ENCODE measurements around the gene MTFMT. TPM values are rescaled to one million over a fixed set of nuclear protein-coding genes. Genes with fewer than 3 reads are reported as not detected.

Gene MTFMT
- total RNA-seq, 1 donor from 2014 or later, result 30.3 TPM

DNA sequence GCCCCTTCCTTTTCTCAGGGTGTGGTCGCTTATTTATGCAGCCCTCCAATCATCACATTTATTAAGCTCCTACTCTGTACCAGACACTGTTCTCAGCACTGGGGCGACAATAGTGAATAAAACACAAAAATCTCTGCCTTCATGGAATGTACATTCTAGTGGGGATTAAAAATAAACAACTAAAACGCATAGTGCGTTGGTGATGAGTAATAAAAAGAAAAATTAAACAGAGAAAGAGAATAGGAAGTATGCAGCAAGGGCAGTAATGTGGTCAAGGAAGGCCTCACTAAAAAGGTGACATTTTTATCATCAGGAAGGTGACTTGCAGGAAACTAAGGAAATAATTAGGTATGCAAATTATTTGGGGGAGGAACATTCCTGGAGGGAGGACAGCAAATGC lies 20.8 kb upstream of the MTFMT start:
- no peak for DNase-seq (ENCODE audit: low spot score)
- Histone ChIP-seq H3K27ac (no peak overlapping the region), H3K9me3 (ENCODE audit: low read depth) (no peaks in the 10 kb centered on the region), H3K4me3 (no peak overlapping the region), H3K4me2 (no peak overlapping the region), H2AFZ (replicated peaks) (no peak overlapping the region), H4K20me1 (ENCODE audit: low read depth) (peaks cover 8% of the 10 kb centered on the region), H3F3A (ENCODE audit: low read depth) (peaks cover 2% of the 10 kb centered on the region), H3K4me1 (no peaks in the 10 kb centered on the region), H3K79me2 (ENCODE audit: low read depth) (no peaks in the 10 kb centered on the region), H3K9ac (no peak overlapping the region), H3K27me3 (peaks cover 13% of the 10 kb centered on the region), H3K36me3 (no peaks in the 10 kb centered on the region)
- Mint-ChIP-seq H3K4me3 (peak overlapping the region; percentile 54), H3K9me3 (no peaks in the 10 kb centered on the region), H3K4me1 (peaks cover 23% of the 10 kb centered on the region), H3K36me3 (no peaks in the 10 kb centered on the region), H3K27me3 (ENCODE audit: insufficient read depth, low read depth) (no peaks in the 10 kb centered on the region), H3K27ac (peak overlapping the region; percentile 2)
- TF ChIP-seq EZH2 (IDR thresholded peaks at IDR 0.05) (no peak), EZH2phosphoT487 (IDR thresholded peaks at IDR 0.05) (no peak)
- TF ChIP-seq, protein P1, sequence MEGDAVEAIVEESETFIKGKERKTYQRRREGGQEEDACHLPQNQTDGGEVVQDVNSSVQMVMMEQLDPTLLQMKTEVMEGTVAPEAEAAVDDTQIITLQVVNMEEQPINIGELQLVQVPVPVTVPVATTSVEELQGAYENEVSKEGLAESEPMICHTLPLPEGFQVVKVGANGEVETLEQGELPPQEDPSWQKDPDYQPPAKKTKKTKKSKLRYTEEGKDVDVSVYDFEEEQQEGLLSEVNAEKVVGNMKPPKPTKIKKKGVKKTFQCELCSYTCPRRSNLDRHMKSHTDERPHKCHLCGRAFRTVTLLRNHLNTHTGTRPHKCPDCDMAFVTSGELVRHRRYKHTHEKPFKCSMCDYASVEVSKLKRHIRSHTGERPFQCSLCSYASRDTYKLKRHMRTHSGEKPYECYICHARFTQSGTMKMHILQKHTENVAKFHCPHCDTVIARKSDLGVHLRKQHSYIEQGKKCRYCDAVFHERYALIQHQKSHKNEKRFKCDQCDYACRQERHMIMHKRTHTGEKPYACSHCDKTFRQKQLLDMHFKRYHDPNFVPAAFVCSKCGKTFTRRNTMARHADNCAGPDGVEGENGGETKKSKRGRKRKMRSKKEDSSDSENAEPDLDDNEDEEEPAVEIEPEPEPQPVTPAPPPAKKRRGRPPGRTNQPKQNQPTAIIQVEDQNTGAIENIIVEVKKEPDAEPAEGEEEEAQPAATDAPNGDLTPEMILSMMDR (IDR thresholded peaks at IDR 0.05), result no peak

DNA sequence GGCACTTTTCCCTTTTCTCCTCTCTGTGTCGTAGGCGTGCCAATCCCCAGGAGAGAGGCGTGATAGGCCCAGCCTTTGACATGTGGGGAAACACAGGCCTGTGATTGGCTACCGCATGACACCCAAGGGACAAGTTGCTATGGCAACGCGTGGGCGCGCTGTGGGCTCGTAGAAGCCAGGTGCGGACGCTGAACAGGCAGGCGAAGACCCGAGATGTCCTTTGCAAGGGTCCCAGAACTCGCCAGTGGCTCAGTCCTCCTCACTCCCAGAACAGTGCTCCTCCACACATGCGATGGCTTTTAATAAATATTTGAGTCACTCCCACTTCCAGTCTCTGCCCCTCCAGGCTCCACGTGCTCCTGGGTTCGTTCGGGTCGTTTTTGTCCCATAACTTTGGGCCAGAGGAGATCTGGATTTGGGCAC lies 20.0 kb upstream of the MTFMT start:
- Mint-ChIP-seq H3K27ac (no peak overlapping the region), H3K27me3 (ENCODE audit: insufficient read depth, low read depth) (peaks cover 3% of the 10 kb centered on the region), H3K4me1 (peaks cover 30% of the 10 kb centered on the region), H3K4me3 (peak overlapping the region; percentile 54), H3K9me3 (no peaks in the 10 kb centered on the region), H3K36me3 (no peaks in the 10 kb centered on the region)
- TF ChIP-seq EZH2phosphoT487 (IDR thresholded peaks at IDR 0.05) (no peak), EZH2 (IDR thresholded peaks at IDR 0.05) (no peak)
- TF ChIP-seq, protein P1 (IDR thresholded peaks at IDR 0.05), result no peak
- Histone ChIP-seq H3K4me1 (no peaks in the 10 kb centered on the region), H3K79me2 (ENCODE audit: low read depth) (no peaks in the 10 kb centered on the region), H3K4me3 (peak overlapping the region; percentile 32), H3F3A (ENCODE audit: low read depth) (peaks cover 1% of the 10 kb centered on the region), H3K9me3 (ENCODE audit: low read depth) (no peaks in the 10 kb centered on the region), H2AFZ (replicated peaks) (no peak overlapping the region), H3K36me3 (no peaks in the 10 kb centered on the region), H3K27ac (no peak overlapping the region), H4K20me1 (ENCODE audit: low read depth) (peaks cover 1% of the 10 kb centered on the region), H3K27me3 (peaks cover 13% of the 10 kb centered on the region), H3K9ac (no peak overlapping the region), H3K4me2 (peak overlapping the region; percentile 69)
- DNase-seq (ENCODE audit: low spot score), result peak; percentile 98

DNA sequence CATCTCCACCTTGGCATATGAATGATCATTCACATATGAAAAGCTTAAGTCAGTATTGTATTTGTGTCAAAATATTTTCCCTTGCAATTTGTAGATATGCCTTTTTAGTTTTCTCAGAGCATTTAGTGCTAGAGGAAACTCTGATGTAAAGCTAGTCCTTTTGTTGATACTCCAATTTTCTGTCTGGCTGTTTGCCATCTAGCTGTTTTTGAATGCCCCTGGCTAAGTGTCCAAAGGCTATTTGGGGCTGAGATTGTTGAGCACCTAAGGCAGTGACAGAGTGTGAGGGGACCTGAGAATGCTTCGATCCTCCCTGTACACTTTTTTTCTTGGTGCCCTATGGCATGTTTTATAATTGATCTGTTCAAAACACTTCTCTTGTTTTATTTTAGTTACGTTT lies 18.8 kb upstream of the MTFMT start:
- Mint-ChIP-seq H3K4me1 (peaks cover 33% of the 10 kb centered on the region), H3K27ac (no peak overlapping the region), H3K9me3 (no peaks in the 10 kb centered on the region), H3K36me3 (no peaks in the 10 kb centered on the region), H3K27me3 (ENCODE audit: insufficient read depth, low read depth) (peaks cover 3% of the 10 kb centered on the region), H3K4me3 (no peak overlapping the region)
- Histone ChIP-seq H3K36me3 (no peaks in the 10 kb centered on the region), H3K9ac (no peak overlapping the region), H3F3A (ENCODE audit: low read depth) (no peaks in the 10 kb centered on the region), H3K4me2 (no peak overlapping the region), H2AFZ (replicated peaks) (no peak overlapping the region), H3K9me3 (ENCODE audit: low read depth) (no peaks in the 10 kb centered on the region), H3K4me1 (no peaks in the 10 kb centered on the region), H4K20me1 (ENCODE audit: low read depth) (no peaks in the 10 kb centered on the region), H3K27ac (no peak overlapping the region), H3K27me3 (peaks cover 13% of the 10 kb centered on the region), H3K79me2 (ENCODE audit: low read depth) (no peaks in the 10 kb centered on the region), H3K4me3 (no peak overlapping the region)
- TF ChIP-seq EZH2phosphoT487 (IDR thresholded peaks at IDR 0.05) (no peak), EZH2 (IDR thresholded peaks at IDR 0.05) (no peak)
- TF ChIP-seq, protein P1 (IDR thresholded peaks at IDR 0.05), result no peak
- DNase-seq (ENCODE audit: low spot score), result no peak
